Tibial nerve (tissue), 4 donors: ENCODE measurements around the gene RAB11FIP4. TPM values are rescaled to one million over a fixed set of nuclear protein-coding genes. Genes with fewer than 3 reads are reported as not detected.

Experiments used
- DNase-seq, 2 donors: peaks; one replicate each; pipeline ENCODE4 v3.0.0-alpha.2; 2019; ENCODE audit warnings: low spot score in 2 of 2
- H3K27ac ChIP-seq, 4 donors: fragments of 200-600 bp; sonication (generic) in 3 of 4; one replicate each; pipeline ENCODE4 v1.5.1; 2017 to 2019; ENCODE audit warnings: mild to moderate bottlenecking in 1 of 4
- H3K27me3 ChIP-seq, 2 donors: fragments of 200-600 bp; sonication (generic) in 1 of 2; one replicate each; pipeline versions ENCODE4 v1.5.1 to v1.6.0; 2017 to 2019
- H3K36me3 ChIP-seq, 3 donors: fragments of 200-600 bp; sonication (generic); one replicate each; pipeline ENCODE4 v1.5.1; 2018 to 2019
- H3K4me1 ChIP-seq, 4 donors: fragments of 200-600 bp; sonication (generic) in 3 of 4; one replicate each; pipeline ENCODE4 v1.5.1; 2017 to 2019
- H3K4me3 ChIP-seq, 4 donors: fragments of 200-600 bp; sonication (generic) in 3 of 4; one replicate each; pipeline ENCODE4 v1.5.1; 2017 to 2019; ENCODE audit warnings: mild to moderate bottlenecking in 1 of 4, moderate library complexity in 1 of 4
- H3K9me3 ChIP-seq, 4 donors: fragments of 200-600 bp; sonication (generic) in 3 of 4; one replicate each; pipeline ENCODE4 v1.5.1; 2017 to 2019
- CTCF ChIP-seq, 5 experiments: fragments of 200-600 bp in 3 of 5; fragments of 450-650 bp in 2 of 5; sonication (generic) in 3 of 5; IDR thresholded peaks; one replicate each; pipeline ENCODE4 v1.5.1; 2016 to 2019; ENCODE audit warnings: antibody characterized with exemption in 5 of 5, mild to moderate bottlenecking in 3 of 5, moderate library complexity in 2 of 5
- EP300 ChIP-seq, 2 donors: sonication (generic); formaldehyde crosslinking; IDR thresholded peaks; one replicate each; pipeline ENCODE4 v1.6.1; 2017; ENCODE audit warnings: antibody characterized with exemption in 2 of 2, mild to moderate bottlenecking in 1 of 2
- POLR2A ChIP-seq, 2 donors: fragments of 450-650 bp; IDR thresholded peaks; one replicate each; pipeline ENCODE4 v1.6.1; 2017; ENCODE audit warnings: antibody characterized with exemption in 2 of 2, mild to moderate bottlenecking in 2 of 2, moderate library complexity in 2 of 2
- WGBS, 2 donors: methylation state at CpG; one replicate each; pipeline ENCODE4 v1.1.5; 2018; 5-methylcytosine and 5-hydroxymethylcytosine counted together
- total RNA-seq, 4 donors: library from RNA; depleted of rRNA; stranded (reverse); fragments of >200 nt; gene quantifications; one replicate each; pipeline ENCODE4 v1.1.0, GENCODE V29; 2016

The RAB11FIP4 gene
- total RNA-seq, 4 donors from 2014 or later = 2.7 to 6.9 (median 4.1) TPM

GRCh38 chr17:31422443-31422842 is 31.0 kb downstream of the RAB11FIP4 start:
- Histone ChIP-seq H3K27me3 (no peaks in the 10 kb centered on the region), H3K9me3 (peaks cover 0 to 16% (median 0%) of the 10 kb centered on the region in 4 donors), H3K27ac (no peak overlapping the region), H3K36me3 (no peaks in the 10 kb centered on the region), H3K4me1 (peaks cover 0 to 14% (median 6%) of the 10 kb centered on the region in 4 donors), H3K4me3 (no peak overlapping the region)
- no peak for DNase-seq
- 90 to 93% methylated on average over 3 of the region's 3 CpGs for WGBS, 2 donors
- TF ChIP-seq EP300 (IDR thresholded peaks at IDR 0.05) (no peak), CTCF (IDR thresholded peaks at IDR 0.05) (no peak), POLR2A (IDR thresholded peaks at IDR 0.05) (no peak)

GRCh38 chr17:31424944-31425281 is 33.4 kb downstream of the RAB11FIP4 start:
- Histone ChIP-seq H3K27me3 (no peaks in the 10 kb centered on the region), H3K4me1 (peaks cover 0 to 13% (median 4%) of the 10 kb centered on the region in 4 donors), H3K4me3 (no peak overlapping the region), H3K27ac (no peak overlapping the region), H3K36me3 (no peaks in the 10 kb centered on the region), H3K9me3 (peaks cover 0 to 16% (median 0%) of the 10 kb centered on the region in 4 donors)
- 69 to 73% methylated on average over 5 of the region's 5 CpGs for WGBS, 2 donors
- TF ChIP-seq EP300 (IDR thresholded peaks at IDR 0.05) (no peak), CTCF (IDR thresholded peaks at IDR 0.05) (no peak), POLR2A (IDR thresholded peaks at IDR 0.05) (no peak)
- DNase-seq = no peak

GRCh38 chr17:31425282-31426040 is 34.0 kb downstream of the RAB11FIP4 start:
- H3K27ac ChIP-seq = no peak overlapping the region
- no peak for DNase-seq
- H3K4me3 ChIP-seq = no peak overlapping the region
- peaks cover 0 to 16% (median 0%) of the 10 kb centered on the region in 4 donors for H3K9me3 ChIP-seq
- no peaks in the 10 kb centered on the region for H3K36me3 ChIP-seq
- TF ChIP-seq POLR2A (IDR thresholded peaks at IDR 0.05) = no peak
- TF ChIP-seq EP300 (IDR thresholded peaks at IDR 0.05) = no peak
- TF ChIP-seq CTCF (IDR thresholded peaks at IDR 0.05) = no peak
- 25 to 34% methylated on average over 16 to 17 of the region's 17 CpGs for WGBS, 2 donors
- H3K27me3 ChIP-seq = no peaks in the 10 kb centered on the region
- peaks cover 0 to 13% (median 4%) of the 10 kb centered on the region in 4 donors for H3K4me1 ChIP-seq

- H3K4me1 ChIP-seq = peaks cover 0 to 13% (median 4%) of the 10 kb centered on the region in 4 donors
- no peaks in the 10 kb centered on the region for H3K36me3 ChIP-seq
- TF ChIP-seq POLR2A (IDR thresholded peaks at IDR 0.05) (no peak), EP300 (IDR thresholded peaks at IDR 0.05) (no peak)
- H3K27ac ChIP-seq = no peak overlapping the region
- H3K27me3 ChIP-seq = no peaks in the 10 kb centered on the region
- WGBS, 2 donors = 83 to 86% methylated on average over 4 of the region's 4 CpGs
- no peak overlapping the region for H3K4me3 ChIP-seq
- no peak for DNase-seq
- peaks cover 0 to 8% (median 0%) of the 10 kb centered on the region in 4 donors for H3K9me3 ChIP-seq
These were observed 36.2 kb downstream of the RAB11FIP4 start for GRCh38 chr17:31427684-31428083.

- 77 to 81% methylated on average over 10 of the region's 10 CpGs for WGBS, 2 donors
- TF ChIP-seq CTCF (IDR thresholded peaks at IDR 0.05) = no peak
- TF ChIP-seq EP300 (IDR thresholded peaks at IDR 0.05) = no peak
- TF ChIP-seq POLR2A (IDR thresholded peaks at IDR 0.05) = no peak
- Histone ChIP-seq H3K27ac (no peak overlapping the region), H3K36me3 (no peaks in the 10 kb centered on the region), H3K4me1 (peaks cover 0 to 13% (median 4%) of the 10 kb centered on the region in 4 donors), H3K9me3 (peaks cover 0 to 3% (median 0%) of the 10 kb centered on the region in 4 donors), H3K4me3 (no peak overlapping the region), H3K27me3 (peaks cover 0 to 4% of the 10 kb centered on the region in 2 donors)
- no peak for DNase-seq
These were observed 36.6 kb downstream of the RAB11FIP4 start for GRCh38 chr17:31428111-31428510.
